Osteoblast (primary cell): ENCODE measurements around the gene PSAP. TPM values are rescaled to one million over a fixed set of nuclear protein-coding genes. Genes with fewer than 3 reads are reported as not detected.

ENCODE experiments used
- DNase-seq: peaks from one replicate; pipeline ENCODE4 v3.0.0; 2011; ENCODE audit warnings: low spot score, mixed read lengths; ENCODE audit not compliant: insufficient read length; ENCODE audit errors: missing footprints
- H2AFZ ChIP-seq: 2 replicates; pipeline ENCODE4 v1.6.0; 2011; ENCODE audit warnings: mild to moderate bottlenecking, low read length
- H3K27ac ChIP-seq: 2 replicates; pipeline ENCODE4 v1.5.1; 2011; ENCODE audit warnings: mild to moderate bottlenecking, low read depth, low read length, moderate library complexity
- H3K27me3 ChIP-seq: 2 replicates; pipeline ENCODE4 v1.6.0; 2012; ENCODE audit warnings: mild to moderate bottlenecking, control low read depth, inconsistent platforms, low read length, moderate library complexity; ENCODE audit not compliant: insufficient read depth
- H3K36me3 ChIP-seq: 2 replicates; pipeline ENCODE4 v1.5.1; 2011; ENCODE audit warnings: mild to moderate bottlenecking, low read length, control low read depth, moderate library complexity; ENCODE audit not compliant: insufficient read depth
- H3K4me1 ChIP-seq: 2 replicates; pipeline ENCODE4 v1.5.1; 2011; ENCODE audit warnings: mild to moderate bottlenecking, low read length, control low read depth, moderate library complexity; ENCODE audit not compliant: insufficient read depth
- H3K4me2 ChIP-seq: 2 replicates; pipeline ENCODE4 v1.6.0; 2011; ENCODE audit warnings: mild to moderate bottlenecking, low read length; ENCODE audit not compliant: insufficient read depth
- H3K4me3 ChIP-seq: fragments of 200-600 bp; sonication (generic); 3 replicates; pipeline ENCODE4 v1.5.1; 2012; ENCODE audit warnings: mild to moderate bottlenecking, low read length, inconsistent platforms; ENCODE audit not compliant: insufficient read depth
- H3K79me2 ChIP-seq: 2 replicates; pipeline ENCODE4 v1.6.0; 2012; ENCODE audit warnings: mild to moderate bottlenecking, low read length, control low read depth, inconsistent platforms; ENCODE audit not compliant: insufficient read depth
- H3K9me3 ChIP-seq: 2 replicates; pipeline ENCODE4 v1.5.1; 2011; ENCODE audit warnings: low read depth, low read length, control low read depth
- H4K20me1 ChIP-seq: 2 replicates; pipeline ENCODE4 v1.6.0; 2012; ENCODE audit warnings: mild to moderate bottlenecking, low read length, control low read depth; ENCODE audit not compliant: insufficient read depth
- total RNA-seq: library from RNA; depleted of rRNA; stranded (reverse); fragments of >200 nt; gene quantifications from 2 replicates; pipeline ENCODE4 v1.2.3, GENCODE V29; 2012
- TF ChIP-seq, protein P1 (sequence below): IDR thresholded peaks from 2 replicates; pipeline ENCODE4 v1.5.1; 2011; ENCODE audit warnings: mild to moderate bottlenecking, low read depth, low read length, moderate library complexity; ENCODE audit errors: extremely low read depth

Gene PSAP
- total RNA-seq, 1 donor = 1,391 TPM

DNA sequence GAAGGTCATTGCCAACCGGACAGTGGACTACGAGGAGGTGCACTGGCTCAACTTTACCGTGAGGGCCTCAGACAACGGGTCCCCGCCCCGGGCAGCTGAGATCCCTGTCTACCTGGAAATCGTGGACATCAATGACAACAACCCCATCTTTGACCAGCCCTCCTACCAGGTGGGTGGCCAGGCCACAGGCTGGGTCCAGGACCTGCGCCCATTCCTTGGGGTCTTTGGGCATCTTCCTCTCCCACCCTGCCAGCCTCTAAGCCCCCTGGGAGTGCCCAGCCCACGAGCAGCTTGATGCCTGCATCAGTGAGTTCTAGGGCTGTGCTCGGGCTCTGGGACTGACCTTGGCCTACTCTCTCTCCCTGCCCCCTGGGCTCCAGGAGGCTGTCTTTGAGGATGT lies 51.9 kb downstream of the PSAP start:
- Histone ChIP-seq H3K79me2 (no peaks in the 10 kb centered on the region), H3K36me3 (no peaks in the 10 kb centered on the region), H3K9me3 (no peaks in the 10 kb centered on the region), H3K4me2 (no peak overlapping the region), H4K20me1 (no peaks in the 10 kb centered on the region), H3K27me3 (no peaks in the 10 kb centered on the region), H3K4me3 (no peak overlapping the region), H3K27ac (no peak overlapping the region), H2AFZ (no peak overlapping the region), H3K4me1 (no peaks in the 10 kb centered on the region)
- DNase-seq = peak; percentile 9
- TF ChIP-seq, protein P1, sequence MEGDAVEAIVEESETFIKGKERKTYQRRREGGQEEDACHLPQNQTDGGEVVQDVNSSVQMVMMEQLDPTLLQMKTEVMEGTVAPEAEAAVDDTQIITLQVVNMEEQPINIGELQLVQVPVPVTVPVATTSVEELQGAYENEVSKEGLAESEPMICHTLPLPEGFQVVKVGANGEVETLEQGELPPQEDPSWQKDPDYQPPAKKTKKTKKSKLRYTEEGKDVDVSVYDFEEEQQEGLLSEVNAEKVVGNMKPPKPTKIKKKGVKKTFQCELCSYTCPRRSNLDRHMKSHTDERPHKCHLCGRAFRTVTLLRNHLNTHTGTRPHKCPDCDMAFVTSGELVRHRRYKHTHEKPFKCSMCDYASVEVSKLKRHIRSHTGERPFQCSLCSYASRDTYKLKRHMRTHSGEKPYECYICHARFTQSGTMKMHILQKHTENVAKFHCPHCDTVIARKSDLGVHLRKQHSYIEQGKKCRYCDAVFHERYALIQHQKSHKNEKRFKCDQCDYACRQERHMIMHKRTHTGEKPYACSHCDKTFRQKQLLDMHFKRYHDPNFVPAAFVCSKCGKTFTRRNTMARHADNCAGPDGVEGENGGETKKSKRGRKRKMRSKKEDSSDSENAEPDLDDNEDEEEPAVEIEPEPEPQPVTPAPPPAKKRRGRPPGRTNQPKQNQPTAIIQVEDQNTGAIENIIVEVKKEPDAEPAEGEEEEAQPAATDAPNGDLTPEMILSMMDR = no peak

DNA sequence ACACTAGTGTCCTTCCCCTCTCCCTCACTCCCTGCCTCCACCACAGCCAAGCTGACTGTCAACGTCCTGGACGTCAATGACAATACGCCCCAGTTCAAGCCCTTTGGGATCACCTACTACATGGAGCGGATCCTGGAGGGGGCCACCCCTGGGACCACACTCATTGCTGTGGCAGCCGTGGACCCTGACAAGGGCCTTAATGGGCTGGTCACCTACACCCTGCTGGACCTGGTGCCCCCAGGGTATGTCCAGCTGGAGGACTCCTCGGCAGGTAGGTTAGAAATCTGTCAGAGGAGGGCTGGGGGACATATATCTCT lies 52.8 kb downstream of the PSAP start:
- H2AFZ ChIP-seq = no peak overlapping the region
- no peak overlapping the region for H3K27ac ChIP-seq
- peak; percentile 65 for DNase-seq
- no peaks in the 10 kb centered on the region for H3K79me2 ChIP-seq
- no peaks in the 10 kb centered on the region for H3K9me3 ChIP-seq
- no peaks in the 10 kb centered on the region for H3K4me1 ChIP-seq
- H3K36me3 ChIP-seq = no peaks in the 10 kb centered on the region
- H3K27me3 ChIP-seq = no peaks in the 10 kb centered on the region
- no peak overlapping the region for H3K4me2 ChIP-seq
- no peak overlapping the region for H3K4me3 ChIP-seq
- H4K20me1 ChIP-seq = no peaks in the 10 kb centered on the region
- TF ChIP-seq, protein P1 = no peak

DNA sequence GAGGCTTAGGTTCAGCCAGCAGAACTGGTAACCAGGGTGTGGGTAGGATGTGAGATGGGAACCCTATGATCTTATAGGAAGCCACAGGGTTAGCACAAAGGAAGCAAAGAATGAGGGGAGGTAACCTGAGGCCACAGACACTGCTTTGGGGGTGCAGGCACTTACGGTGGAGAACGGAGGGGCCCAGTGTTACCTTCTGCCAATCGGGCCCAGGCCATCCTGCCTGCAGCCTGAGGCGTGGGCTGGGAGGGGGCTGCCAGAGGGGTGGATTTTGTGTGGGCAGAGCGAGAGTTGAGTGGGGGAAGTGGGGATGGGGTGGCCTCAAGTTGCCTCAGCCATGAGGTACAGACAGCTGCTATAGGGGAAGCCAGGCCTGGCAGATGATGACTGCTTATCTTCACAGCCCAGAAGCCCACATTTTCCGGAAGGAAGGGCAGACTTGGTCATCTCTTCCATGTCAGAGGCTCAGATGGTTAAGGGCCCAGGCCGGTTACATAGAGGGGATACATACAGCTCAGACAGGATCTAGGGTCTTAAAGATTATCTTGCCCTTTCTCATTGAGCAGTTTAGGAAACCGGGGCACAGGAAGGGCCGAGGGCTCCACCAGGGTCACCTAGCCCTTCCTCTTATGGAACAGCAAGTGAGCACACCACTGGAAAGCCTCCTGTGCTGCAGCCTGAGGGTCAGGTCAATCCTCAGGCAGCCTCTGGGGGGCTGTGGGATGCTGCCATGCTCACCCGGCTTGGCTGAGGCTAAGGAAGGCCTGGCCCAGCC lies 53.3 kb downstream of the PSAP start:
- peak; percentile 47 for DNase-seq
- no peak overlapping the region for H3K27ac ChIP-seq
- no peaks in the 10 kb centered on the region for H3K27me3 ChIP-seq
- no peak overlapping the region for H2AFZ ChIP-seq
- no peaks in the 10 kb centered on the region for H3K79me2 ChIP-seq
- H4K20me1 ChIP-seq = no peaks in the 10 kb centered on the region
- no peaks in the 10 kb centered on the region for H3K36me3 ChIP-seq
- H3K4me2 ChIP-seq = no peak overlapping the region
- no peaks in the 10 kb centered on the region for H3K9me3 ChIP-seq
- H3K4me3 ChIP-seq = no peak overlapping the region
- TF ChIP-seq, protein P1 = no peak
- H3K4me1 ChIP-seq = no peaks in the 10 kb centered on the region

DNA sequence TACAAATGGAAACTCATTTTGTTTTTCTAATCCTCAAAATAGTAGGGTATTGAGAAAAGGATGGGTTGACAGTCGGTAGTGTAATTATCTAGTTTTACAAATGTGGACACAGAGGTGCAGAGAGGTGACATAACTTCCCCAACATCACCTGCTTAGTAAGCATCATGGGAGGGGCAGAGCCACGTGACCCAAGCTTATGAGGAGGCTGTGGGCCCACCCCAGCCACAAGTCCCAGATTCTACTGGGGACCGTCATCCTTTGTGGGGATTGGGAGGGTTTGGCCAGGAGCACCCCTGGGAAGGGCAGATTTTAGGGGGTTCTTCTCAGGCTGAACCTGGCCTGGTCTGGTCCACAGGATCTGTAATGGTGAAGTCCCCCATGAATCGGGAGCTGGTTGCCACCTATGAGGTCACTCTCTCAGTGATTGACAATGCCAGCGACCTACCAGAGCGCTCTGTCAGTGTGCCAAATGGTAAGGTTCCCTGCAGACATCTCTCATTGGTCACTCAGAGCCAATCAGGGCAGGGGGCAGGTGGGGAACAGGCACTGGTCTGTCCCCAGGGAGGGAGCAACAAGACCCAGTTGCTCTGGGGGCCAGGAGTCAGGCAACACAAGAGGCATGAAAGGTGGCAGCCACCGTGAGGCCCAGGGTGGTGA lies 54.2 kb downstream of the PSAP start:
- no peaks in the 10 kb centered on the region for H3K79me2 ChIP-seq
- H3K27me3 ChIP-seq = no peaks in the 10 kb centered on the region
- no peaks in the 10 kb centered on the region for H4K20me1 ChIP-seq
- DNase-seq = peak; percentile 54
- no peaks in the 10 kb centered on the region for H3K4me1 ChIP-seq
- no peak overlapping the region for H3K27ac ChIP-seq
- H3K4me3 ChIP-seq = no peak overlapping the region
- no peak overlapping the region for H2AFZ ChIP-seq
- no peak overlapping the region for H3K4me2 ChIP-seq
- H3K9me3 ChIP-seq = no peaks in the 10 kb centered on the region
- TF ChIP-seq, protein P1 = no peak
- no peaks in the 10 kb centered on the region for H3K36me3 ChIP-seq
